Panc1 (cell line): ENCODE results near the gene NFATC1.

Experiments used
- POLR2AphosphoS5 ChIP-seq: IDR thresholded peaks from 2 replicates; pipeline ENCODE4 v1.6.1; 2012; ENCODE audit warnings: mild to moderate bottlenecking, low read depth, low read length, moderate library complexity
- REST ChIP-seq, 2 experiments: IDR thresholded peaks; 2 replicates each; pipeline ENCODE4 v1.6.1; 2011 to 2012; ENCODE audit warnings: low read depth in 2 of 2, control low read depth in 1 of 2, low read length in 1 of 2, mild to moderate bottlenecking in 1 of 2, moderate library complexity in 1 of 2; ENCODE audit not compliant: insufficient read depth in 1 of 2
- SIN3A ChIP-seq: IDR thresholded peaks from 2 replicates; pipeline ENCODE4 v1.6.1; 2012; ENCODE audit warnings: low read depth, mild to moderate bottlenecking, low read length, moderate library complexity, borderline replicate concordance; ENCODE audit not compliant: insufficient read depth
- TCF7L2 ChIP-seq: IDR thresholded peaks from 2 replicates; pipeline ENCODE4 v1.6.1; 2011; ENCODE audit warnings: mild to moderate bottlenecking, low read depth, low read length, inconsistent platforms
- TF ChIP-seq, protein P1 (sequence below): fragments of 450-650 bp; IDR thresholded peaks from 2 replicates; pipeline ENCODE4 v1.5.1; 2017; ENCODE audit warnings: mild to moderate bottlenecking

- TF ChIP-seq POLR2AphosphoS5, result no peak
- TF ChIP-seq, protein P1, sequence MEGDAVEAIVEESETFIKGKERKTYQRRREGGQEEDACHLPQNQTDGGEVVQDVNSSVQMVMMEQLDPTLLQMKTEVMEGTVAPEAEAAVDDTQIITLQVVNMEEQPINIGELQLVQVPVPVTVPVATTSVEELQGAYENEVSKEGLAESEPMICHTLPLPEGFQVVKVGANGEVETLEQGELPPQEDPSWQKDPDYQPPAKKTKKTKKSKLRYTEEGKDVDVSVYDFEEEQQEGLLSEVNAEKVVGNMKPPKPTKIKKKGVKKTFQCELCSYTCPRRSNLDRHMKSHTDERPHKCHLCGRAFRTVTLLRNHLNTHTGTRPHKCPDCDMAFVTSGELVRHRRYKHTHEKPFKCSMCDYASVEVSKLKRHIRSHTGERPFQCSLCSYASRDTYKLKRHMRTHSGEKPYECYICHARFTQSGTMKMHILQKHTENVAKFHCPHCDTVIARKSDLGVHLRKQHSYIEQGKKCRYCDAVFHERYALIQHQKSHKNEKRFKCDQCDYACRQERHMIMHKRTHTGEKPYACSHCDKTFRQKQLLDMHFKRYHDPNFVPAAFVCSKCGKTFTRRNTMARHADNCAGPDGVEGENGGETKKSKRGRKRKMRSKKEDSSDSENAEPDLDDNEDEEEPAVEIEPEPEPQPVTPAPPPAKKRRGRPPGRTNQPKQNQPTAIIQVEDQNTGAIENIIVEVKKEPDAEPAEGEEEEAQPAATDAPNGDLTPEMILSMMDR, result no peak
- TF ChIP-seq SIN3A, result no peak
- TF ChIP-seq REST (IDR thresholded peaks at IDR 0.05; ENCODE audit: insufficient read depth in 1 of 2, low read depth in 2 of 2, low read length in 1 of 2), result no peak
- TF ChIP-seq TCF7L2, result no peak
These were observed 179.3 kb downstream of the NFATC1 start for GRCh38 chr18:79574938-79575525.
